ENCODE results near the gene SCFD2.

Gene SCFD2

GRCh38 chr4:53123171-53123570 is 242.7 kb downstream of the SCFD2 start:
- Mint-ChIP-seq H3K27ac (no peak overlapping the region), H3K4me1 (ENCODE audit: low read depth) (no peaks in the 10 kb centered on the region), H3K36me3 (ENCODE audit: low read depth) (no peaks in the 10 kb centered on the region)

GRCh38 chr4:53122280-53123116 is 243.4 kb downstream of the SCFD2 start:
- H3K36me3 Mint-ChIP-seq (ENCODE audit: low read depth), result no peaks in the 10 kb centered on the region
- no peak for DNase-seq (ENCODE audit: low spot score)
- H3K27ac Mint-ChIP-seq, result no peak overlapping the region
- no peaks in the 10 kb centered on the region for H3K9me3 Mint-ChIP-seq
- no peaks in the 10 kb centered on the region for H3K27me3 Mint-ChIP-seq (ENCODE audit: low read depth)
- no peaks in the 10 kb centered on the region for H3K4me1 Mint-ChIP-seq (ENCODE audit: low read depth)
- no peak overlapping the region for H3K4me3 Mint-ChIP-seq

More at GRCh38 chr4:53123171-53123570, 242.7 kb downstream of the SCFD2 start:
- no peaks in the 10 kb centered on the region for H3K9me3 Mint-ChIP-seq
- no peaks in the 10 kb centered on the region for H3K27me3 Mint-ChIP-seq (ENCODE audit: low read depth)
- no peak overlapping the region for H3K4me3 Mint-ChIP-seq
- DNase-seq (ENCODE audit: low spot score), result no peak

- Mint-ChIP-seq H3K4me3 (no peak overlapping the region), H3K4me1 (ENCODE audit: low read depth) (no peaks in the 10 kb centered on the region), H3K27me3 (ENCODE audit: low read depth) (no peaks in the 10 kb centered on the region), H3K27ac (no peak overlapping the region), H3K9me3 (no peaks in the 10 kb centered on the region), H3K36me3 (ENCODE audit: low read depth) (no peaks in the 10 kb centered on the region)
- no peak for DNase-seq (ENCODE audit: low spot score)
These were observed 244.5 kb downstream of the SCFD2 start for GRCh38 chr4:53121264-53121865.

- no peaks in the 10 kb centered on the region for H3K36me3 Mint-ChIP-seq (ENCODE audit: low read depth)
- no peak overlapping the region for H3K27ac Mint-ChIP-seq
- no peak for DNase-seq (ENCODE audit: low spot score)
- no peak overlapping the region for H3K4me3 Mint-ChIP-seq
- H3K9me3 Mint-ChIP-seq, result no peaks in the 10 kb centered on the region
- no peaks in the 10 kb centered on the region for H3K4me1 Mint-ChIP-seq (ENCODE audit: low read depth)
- H3K27me3 Mint-ChIP-seq (ENCODE audit: low read depth), result no peaks in the 10 kb centered on the region
These were observed 245.1 kb downstream of the SCFD2 start for GRCh38 chr4:53120778-53121177.

GRCh38 chr4:53119680-53120079 is 246.2 kb downstream of the SCFD2 start:
- DNase-seq (ENCODE audit: low spot score), result no peak
- H3K36me3 Mint-ChIP-seq (ENCODE audit: low read depth), result peaks cover 3% of the 10 kb centered on the region
- no peak overlapping the region for H3K27ac Mint-ChIP-seq
- no peaks in the 10 kb centered on the region for H3K9me3 Mint-ChIP-seq
- H3K4me1 Mint-ChIP-seq (ENCODE audit: low read depth), result no peaks in the 10 kb centered on the region
- H3K4me3 Mint-ChIP-seq, result no peak overlapping the region
- no peaks in the 10 kb centered on the region for H3K27me3 Mint-ChIP-seq (ENCODE audit: low read depth)

DNA sequence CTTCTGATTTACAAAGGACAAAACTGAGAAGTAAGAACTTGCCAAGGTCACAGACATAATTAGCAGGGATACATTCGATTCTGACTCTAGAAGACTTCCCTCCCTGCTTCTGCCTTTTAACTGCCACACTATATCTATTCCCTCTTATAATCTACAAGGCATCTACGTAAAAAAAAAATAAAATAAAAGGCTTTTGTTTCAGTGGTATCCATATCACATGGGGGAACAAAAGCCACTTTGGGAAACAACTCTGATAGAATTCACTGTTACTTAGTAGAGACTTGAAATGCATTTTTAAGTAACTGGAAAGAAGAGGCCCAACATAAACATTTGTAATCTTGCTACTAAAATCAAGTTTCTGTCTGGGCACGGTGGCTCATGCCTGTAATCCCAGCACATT is 247.2 kb downstream of the SCFD2 start:
- no peak overlapping the region for H3K4me3 Mint-ChIP-seq
- no peaks in the 10 kb centered on the region for H3K9me3 Mint-ChIP-seq
- DNase-seq (ENCODE audit: low spot score), result no peak
- H3K27me3 Mint-ChIP-seq (ENCODE audit: low read depth), result no peaks in the 10 kb centered on the region
- no peak overlapping the region for H3K27ac Mint-ChIP-seq
- H3K4me1 Mint-ChIP-seq (ENCODE audit: low read depth), result no peaks in the 10 kb centered on the region
- H3K36me3 Mint-ChIP-seq (ENCODE audit: low read depth), result peaks cover 3% of the 10 kb centered on the region

DNA sequence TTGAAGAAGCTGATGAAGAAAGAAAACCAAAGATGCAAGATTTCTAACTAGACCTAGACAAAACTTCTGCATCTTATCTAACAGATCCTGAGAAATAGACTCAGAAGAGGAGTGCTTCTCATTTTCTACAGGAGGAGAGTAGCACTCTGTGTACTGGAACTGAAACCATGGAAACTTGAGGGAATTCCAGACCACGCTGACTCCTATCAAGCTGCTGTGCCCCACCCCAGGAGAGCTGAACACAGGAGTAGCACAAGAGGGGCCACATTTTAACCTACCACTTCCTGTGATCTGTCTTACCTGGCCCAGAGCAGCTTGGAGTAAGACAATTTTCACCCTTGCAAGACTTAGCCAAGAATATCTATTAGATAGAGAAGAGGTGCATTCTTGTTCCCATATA is 248.9 kb downstream of the SCFD2 start:
- no peak for DNase-seq (ENCODE audit: low spot score)
- Mint-ChIP-seq H3K27me3 (ENCODE audit: low read depth) (no peaks in the 10 kb centered on the region), H3K4me1 (ENCODE audit: low read depth) (peaks cover 5% of the 10 kb centered on the region), H3K4me3 (no peak overlapping the region), H3K36me3 (ENCODE audit: low read depth) (peaks cover 6% of the 10 kb centered on the region), H3K27ac (no peak overlapping the region), H3K9me3 (peaks cover under 1% of the 10 kb centered on the region)

GRCh38 chr4:53113431-53114225 is 252.2 kb downstream of the SCFD2 start:
- no peak overlapping the region for H3K4me3 Mint-ChIP-seq
- H3K4me1 Mint-ChIP-seq (ENCODE audit: low read depth), result peaks cover 5% of the 10 kb centered on the region
- no peak overlapping the region for H3K27ac Mint-ChIP-seq
- H3K27me3 Mint-ChIP-seq (ENCODE audit: low read depth), result no peaks in the 10 kb centered on the region
- peaks cover 15% of the 10 kb centered on the region for H3K9me3 Mint-ChIP-seq
- no peak for DNase-seq (ENCODE audit: low spot score)
- peaks cover 13% of the 10 kb centered on the region for H3K36me3 Mint-ChIP-seq (ENCODE audit: low read depth)

- Mint-ChIP-seq H3K9me3 (peaks cover 14% of the 10 kb centered on the region), H3K27me3 (ENCODE audit: low read depth) (no peaks in the 10 kb centered on the region), H3K27ac (no peak overlapping the region), H3K36me3 (ENCODE audit: low read depth) (peaks cover 3% of the 10 kb centered on the region), H3K4me3 (no peak overlapping the region), H3K4me1 (ENCODE audit: low read depth) (peaks cover 2% of the 10 kb centered on the region)
- no peak for DNase-seq (ENCODE audit: low spot score)
These were observed 260.5 kb downstream of the SCFD2 start for GRCh38 chr4:53105313-53105712.

- DNase-seq (ENCODE audit: low spot score), result no peak
- H3K27me3 Mint-ChIP-seq (ENCODE audit: low read depth), result no peaks in the 10 kb centered on the region
- peaks cover 1% of the 10 kb centered on the region for H3K36me3 Mint-ChIP-seq (ENCODE audit: low read depth)
- peaks cover 16% of the 10 kb centered on the region for H3K9me3 Mint-ChIP-seq
- no peak overlapping the region for H3K4me3 Mint-ChIP-seq
- no peak overlapping the region for H3K27ac Mint-ChIP-seq
- H3K4me1 Mint-ChIP-seq (ENCODE audit: low read depth), result peaks cover 2% of the 10 kb centered on the region
These were observed 262.4 kb downstream of the SCFD2 start for GRCh38 chr4:53103481-53103880.

DNA sequence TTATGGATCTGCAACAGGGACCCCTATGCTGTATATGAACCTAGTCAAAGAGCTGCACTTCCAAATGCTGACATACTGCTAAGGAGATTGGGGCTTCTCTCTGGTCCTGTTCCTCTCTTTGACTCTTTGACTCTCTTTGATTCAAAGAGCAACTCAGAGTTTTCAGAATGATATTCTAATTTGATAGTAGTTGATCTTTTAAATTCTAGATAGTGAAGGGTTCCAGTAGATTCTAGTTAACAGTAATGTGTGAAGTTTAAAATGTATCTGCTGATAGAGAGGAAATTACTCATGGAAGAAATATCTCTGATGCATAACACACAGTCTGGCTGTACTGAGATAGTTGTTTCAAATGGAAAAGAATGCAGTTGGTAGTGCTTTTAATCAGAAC is 264.7 kb downstream of the SCFD2 start:
- no peak overlapping the region for H3K27ac Mint-ChIP-seq
- H3K27me3 Mint-ChIP-seq (ENCODE audit: low read depth), result no peaks in the 10 kb centered on the region
- peaks cover 1% of the 10 kb centered on the region for H3K36me3 Mint-ChIP-seq (ENCODE audit: low read depth)
- peaks cover 2% of the 10 kb centered on the region for H3K4me1 Mint-ChIP-seq (ENCODE audit: low read depth)
- H3K4me3 Mint-ChIP-seq, result no peak overlapping the region
- DNase-seq (ENCODE audit: low spot score), result no peak
- peaks cover 20% of the 10 kb centered on the region for H3K9me3 Mint-ChIP-seq

DNA sequence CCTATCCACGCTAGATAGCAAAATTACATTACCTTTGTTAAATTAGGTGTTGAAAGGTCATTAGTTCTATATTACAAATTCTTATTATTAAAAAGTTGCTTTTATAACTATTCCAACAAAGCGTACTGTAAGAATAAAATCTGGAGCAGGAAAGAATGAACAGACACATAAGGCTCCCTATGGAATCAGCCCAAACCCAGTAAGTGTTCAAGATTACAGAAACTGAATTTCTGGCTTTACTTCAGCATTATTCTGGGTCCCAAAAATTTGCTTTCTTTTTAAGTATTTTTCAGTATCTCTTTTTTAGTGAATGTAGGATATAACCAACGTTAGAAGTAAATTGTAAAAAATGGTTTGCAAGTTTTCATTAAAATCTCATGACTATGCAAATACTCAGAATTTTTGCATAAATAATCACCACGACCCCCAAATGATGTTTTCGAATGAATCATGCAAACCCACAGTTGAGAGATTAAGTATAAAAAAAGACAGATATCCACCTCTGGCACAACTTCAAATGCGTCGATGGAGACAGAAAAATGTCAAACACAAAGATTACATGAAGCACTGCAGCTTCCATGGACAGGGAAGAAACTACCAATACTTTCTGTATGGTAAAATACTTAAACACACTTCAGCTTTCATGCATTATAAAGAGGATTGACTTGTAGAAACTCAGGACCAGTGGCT is 265.2 kb downstream of the SCFD2 start:
- Mint-ChIP-seq H3K27me3 (ENCODE audit: low read depth) (no peaks in the 10 kb centered on the region), H3K9me3 (peaks cover 18% of the 10 kb centered on the region), H3K27ac (no peak overlapping the region), H3K36me3 (ENCODE audit: low read depth) (peaks cover 1% of the 10 kb centered on the region), H3K4me3 (no peak overlapping the region), H3K4me1 (ENCODE audit: low read depth) (peaks cover 2% of the 10 kb centered on the region)
- no peak for DNase-seq (ENCODE audit: low spot score)

- Mint-ChIP-seq H3K4me1 (ENCODE audit: low read depth) (peaks cover 2% of the 10 kb centered on the region), H3K27ac (no peak overlapping the region), H3K36me3 (ENCODE audit: low read depth) (peaks cover 1% of the 10 kb centered on the region), H3K27me3 (ENCODE audit: low read depth) (no peaks in the 10 kb centered on the region), H3K4me3 (no peak overlapping the region), H3K9me3 (peaks cover 24% of the 10 kb centered on the region)
- no peak for DNase-seq (ENCODE audit: low spot score)
These were observed 267.2 kb downstream of the SCFD2 start for GRCh38 chr4:53098681-53099121.
